Colonic mucosa (tissue), 4 donors: ENCODE results near the gene CIB4. TPM values are rescaled to one million over a fixed set of nuclear protein-coding genes. Genes with fewer than 3 reads are reported as not detected.

ENCODE experiments used
- DNase-seq: peaks from one replicate; pipeline ENCODE4 v3.0.0-alpha.2; 2020
- H3K27ac ChIP-seq: fragments of 200-600 bp; one replicate; pipeline ENCODE4 v1.8.0; 2021
- H3K27me3 ChIP-seq: fragments of 200-600 bp; one replicate; pipeline ENCODE4 v1.8.0; 2021
- H3K36me3 ChIP-seq: fragments of 200-600 bp; one replicate; pipeline ENCODE4 v1.8.0; 2021
- H3K4me1 ChIP-seq: fragments of 200-600 bp; one replicate; pipeline ENCODE4 v1.8.0; 2021; ENCODE audit warnings: mild to moderate bottlenecking
- H3K4me3 ChIP-seq: fragments of 200-600 bp; one replicate; pipeline ENCODE4 v1.8.0; 2021
- H3K9ac ChIP-seq, 2 donors: one replicate each; pipeline ENCODE4 v1.7.0; 2013; ENCODE audit warnings: control low read depth in 2 of 2, low read depth in 2 of 2, low read length in 2 of 2
- H3K9me3 ChIP-seq: fragments of 200-600 bp; one replicate; pipeline ENCODE4 v1.8.0; 2021
- intact Hi-C: fragments of 100-400 bp; cut with DNase I; formaldehyde crosslinking; loops from one replicate; pipeline ENCODE4 v1.14.1; 2022
- total RNA-seq, 2 donors: library from RNA; stranded (reverse); fragmentation: NEBNext Ultra II Directional in 1 of 2; extraction: Animal tissue kit (Norgen Biotek cat#: 25700) in 1 of 2; gene quantifications; one replicate each; pipeline ENCODE4 v1.2.1, GENCODE V29; 2021
- TF ChIP-seq, protein P1 (sequence below): fragments of 200-600 bp; IDR thresholded peaks from one replicate; pipeline ENCODE4 v1.8.0; 2022; ENCODE audit warnings: antibody characterized with exemption, mild to moderate bottlenecking
- donor health status: healthy.
- donor health status: DM: no; HTN: no; CAD: no.
- donor health status: DM: no; HTN: no; CAD: no.

Gene CIB4
- total RNA-seq, 2 donors from 2014 or later, result not detected

DNA sequence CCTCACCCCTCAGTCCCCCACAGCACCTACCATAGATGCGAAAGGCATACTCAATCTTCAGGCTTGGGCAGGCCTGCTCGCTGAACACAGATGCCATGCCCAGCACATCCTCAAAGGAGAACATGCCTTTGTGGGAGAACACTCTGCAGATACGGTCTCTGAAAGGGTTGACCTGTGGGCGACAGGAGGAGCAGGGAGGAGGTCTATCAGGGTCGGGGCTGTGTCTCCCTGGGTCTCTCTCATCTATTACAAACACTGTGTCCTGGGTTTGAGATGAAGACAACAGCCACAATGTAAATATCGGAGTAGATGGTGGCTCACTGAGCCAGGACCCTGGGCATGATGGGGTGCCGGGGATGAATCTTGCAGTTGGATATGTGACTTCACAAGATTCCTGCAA lies 46.0 kb downstream of the CIB4 start:
- intact Hi-C loops, result no loop called here
- Histone ChIP-seq H3K27me3 (no peaks in the 10 kb centered on the region), H3K9ac (no peak overlapping the region), H3K9me3 (no peaks in the 10 kb centered on the region), H3K27ac (no peak overlapping the region), H3K4me1 (no peaks in the 10 kb centered on the region), H3K36me3 (no peaks in the 10 kb centered on the region), H3K4me3 (no peak overlapping the region)
- DNase-seq, result no peak
- TF ChIP-seq, protein P1, sequence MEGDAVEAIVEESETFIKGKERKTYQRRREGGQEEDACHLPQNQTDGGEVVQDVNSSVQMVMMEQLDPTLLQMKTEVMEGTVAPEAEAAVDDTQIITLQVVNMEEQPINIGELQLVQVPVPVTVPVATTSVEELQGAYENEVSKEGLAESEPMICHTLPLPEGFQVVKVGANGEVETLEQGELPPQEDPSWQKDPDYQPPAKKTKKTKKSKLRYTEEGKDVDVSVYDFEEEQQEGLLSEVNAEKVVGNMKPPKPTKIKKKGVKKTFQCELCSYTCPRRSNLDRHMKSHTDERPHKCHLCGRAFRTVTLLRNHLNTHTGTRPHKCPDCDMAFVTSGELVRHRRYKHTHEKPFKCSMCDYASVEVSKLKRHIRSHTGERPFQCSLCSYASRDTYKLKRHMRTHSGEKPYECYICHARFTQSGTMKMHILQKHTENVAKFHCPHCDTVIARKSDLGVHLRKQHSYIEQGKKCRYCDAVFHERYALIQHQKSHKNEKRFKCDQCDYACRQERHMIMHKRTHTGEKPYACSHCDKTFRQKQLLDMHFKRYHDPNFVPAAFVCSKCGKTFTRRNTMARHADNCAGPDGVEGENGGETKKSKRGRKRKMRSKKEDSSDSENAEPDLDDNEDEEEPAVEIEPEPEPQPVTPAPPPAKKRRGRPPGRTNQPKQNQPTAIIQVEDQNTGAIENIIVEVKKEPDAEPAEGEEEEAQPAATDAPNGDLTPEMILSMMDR, result no peak

DNA sequence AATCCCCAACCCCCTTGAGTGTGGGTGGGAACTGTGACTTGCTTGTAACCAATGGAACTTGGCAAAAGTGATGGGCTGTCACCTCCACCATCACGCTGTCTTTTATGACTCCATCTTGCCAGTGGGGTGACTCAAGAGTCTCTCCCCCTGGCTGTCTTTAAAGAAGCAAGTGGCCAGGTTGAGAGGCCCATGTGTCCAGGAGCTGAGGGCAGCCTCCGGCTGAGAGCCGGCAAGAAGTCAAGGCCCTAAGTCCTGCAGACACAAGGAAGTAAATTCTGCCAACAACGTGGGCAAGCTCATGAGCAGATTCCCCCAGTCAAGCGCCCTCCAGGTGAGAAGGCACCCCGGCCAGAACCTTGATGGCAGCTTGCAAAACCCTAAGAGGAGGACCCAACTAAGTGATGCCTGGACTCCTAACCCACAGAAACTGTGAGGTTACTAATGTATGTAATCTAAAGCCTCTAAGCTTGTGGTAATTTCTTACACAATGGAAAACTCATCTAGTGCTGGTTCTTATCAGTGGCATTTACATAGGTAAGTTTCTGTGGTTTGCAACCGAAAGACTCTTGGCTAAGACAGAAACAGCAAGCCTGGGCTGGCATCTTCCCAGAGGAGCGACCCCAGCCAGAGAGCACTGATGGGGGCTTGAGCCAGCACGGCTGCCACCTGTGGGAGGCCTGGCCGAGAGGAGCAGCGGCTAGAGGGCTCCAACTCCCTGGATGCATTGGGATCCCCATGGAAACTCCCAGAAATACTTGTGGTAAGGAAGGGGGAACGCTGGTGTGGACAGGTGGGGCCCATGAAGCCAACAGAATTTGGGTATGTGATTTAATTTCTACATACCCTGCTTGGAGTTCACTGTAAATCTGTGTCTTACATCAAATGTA lies 49.3 kb downstream of the CIB4 start:
- TF ChIP-seq, protein P1, result no peak
- no peaks in the 10 kb centered on the region for H3K4me1 ChIP-seq
- no peak for DNase-seq
- H3K27me3 ChIP-seq, result no peaks in the 10 kb centered on the region
- H3K36me3 ChIP-seq, result no peaks in the 10 kb centered on the region
- H3K9me3 ChIP-seq, result no peaks in the 10 kb centered on the region
- no peak overlapping the region for H3K27ac ChIP-seq
- H3K9ac ChIP-seq, result no peak overlapping the region
- no peak overlapping the region for H3K4me3 ChIP-seq
- intact Hi-C loops, result no loop called here

DNA sequence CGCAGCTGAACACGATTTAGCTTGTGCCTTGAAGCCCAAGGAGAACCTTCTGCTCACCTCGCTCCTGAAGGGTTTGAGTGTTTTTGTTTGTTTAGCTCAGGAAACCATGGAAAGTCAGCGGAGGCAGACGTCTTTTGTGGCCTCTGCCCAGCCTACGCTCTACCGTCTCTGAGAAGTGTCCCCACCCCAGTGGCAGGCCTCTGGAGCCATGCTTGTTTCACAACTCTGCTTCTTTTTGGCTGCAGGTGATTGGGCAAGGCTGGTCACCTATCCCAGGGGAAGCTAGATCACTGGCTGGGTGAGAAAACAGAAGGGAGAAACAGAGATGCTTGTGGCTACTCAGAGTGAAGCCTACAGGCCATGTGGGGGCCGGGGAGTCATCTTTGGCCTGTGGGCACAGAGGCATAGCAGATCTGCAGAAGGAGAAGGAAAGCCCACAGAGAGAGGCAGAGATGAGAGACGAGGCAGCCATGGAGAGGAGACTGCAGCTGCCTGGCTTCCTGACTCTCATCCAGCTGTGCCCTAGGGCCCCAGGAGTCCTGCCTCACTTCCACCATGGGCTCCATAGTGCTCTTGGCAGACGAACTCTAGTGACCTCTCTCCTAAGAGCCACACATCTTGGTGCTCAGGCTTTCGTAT lies 50.1 kb downstream of the CIB4 start:
- Histone ChIP-seq H3K4me3 (no peak overlapping the region), H3K27ac (no peak overlapping the region), H3K27me3 (no peaks in the 10 kb centered on the region), H3K36me3 (no peaks in the 10 kb centered on the region), H3K9me3 (no peaks in the 10 kb centered on the region), H3K4me1 (no peaks in the 10 kb centered on the region), H3K9ac (no peak overlapping the region)
- no peak for DNase-seq
- intact Hi-C loops, result no loop called here
- TF ChIP-seq, protein P1, result no peak

DNA sequence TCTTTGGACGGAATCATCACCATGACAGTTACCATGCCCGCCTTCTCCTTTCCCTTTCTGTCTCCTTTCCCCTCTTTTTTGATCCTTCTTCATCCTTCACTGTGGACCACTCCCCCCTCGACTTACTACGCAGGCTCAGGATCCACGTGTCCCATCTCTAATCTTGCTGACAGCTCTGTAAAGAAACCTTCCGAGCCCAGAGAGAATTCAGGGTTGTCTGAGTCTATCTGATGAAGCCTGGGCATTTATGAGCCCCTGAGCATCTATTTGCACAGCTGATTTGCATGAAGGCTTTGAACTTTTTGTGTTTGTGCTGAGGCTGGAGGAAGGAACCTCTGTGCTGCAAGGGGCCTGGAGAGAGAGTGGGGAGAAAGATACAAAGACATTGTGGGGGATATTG lies 50.7 kb downstream of the CIB4 start:
- Histone ChIP-seq H3K27ac (no peak overlapping the region), H3K4me1 (no peaks in the 10 kb centered on the region), H3K4me3 (no peak overlapping the region), H3K27me3 (no peaks in the 10 kb centered on the region), H3K36me3 (no peaks in the 10 kb centered on the region), H3K9ac (no peak overlapping the region), H3K9me3 (no peaks in the 10 kb centered on the region)
- DNase-seq, result no peak
- TF ChIP-seq, protein P1, result no peak
- intact Hi-C loops, result no loop called here

DNA sequence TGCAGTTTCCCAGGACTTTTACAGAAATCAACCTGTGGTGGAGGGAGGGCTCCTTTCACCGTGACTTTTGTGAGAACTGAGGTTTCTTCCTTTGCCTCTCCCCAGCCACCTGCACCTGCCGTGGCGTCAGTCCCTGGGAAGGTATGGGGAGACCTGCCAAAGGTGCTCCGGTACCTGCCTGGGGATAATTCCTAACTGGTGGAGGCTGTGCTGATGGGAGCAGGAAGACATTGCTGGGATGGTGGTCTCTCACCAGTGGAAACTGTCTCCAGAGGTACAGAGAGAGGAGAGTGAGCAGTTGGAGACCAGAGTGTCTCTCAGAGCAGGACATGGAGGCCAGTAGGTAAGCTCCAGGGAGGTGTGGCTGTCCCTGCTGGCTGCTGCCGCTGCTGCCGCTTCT lies 52.6 kb downstream of the CIB4 start:
- no peaks in the 10 kb centered on the region for H3K36me3 ChIP-seq
- no peaks in the 10 kb centered on the region for H3K4me1 ChIP-seq
- no peaks in the 10 kb centered on the region for H3K27me3 ChIP-seq
- no peak overlapping the region for H3K4me3 ChIP-seq
- DNase-seq, result no peak
- TF ChIP-seq, protein P1, result no peak
- no peak overlapping the region for H3K27ac ChIP-seq
- H3K9me3 ChIP-seq, result no peaks in the 10 kb centered on the region
- no peak overlapping the region for H3K9ac ChIP-seq
- intact Hi-C loops, result no loop called here
